Mesenchymal stem cell (in vitro differentiated cells and primary cell): ENCODE data around the gene PNKD.

ENCODE experiments used
- DNase-seq: peaks from one replicate; pipeline ENCODE4 v3.0.0-alpha.2; 2013
- H2AFZ ChIP-seq: one replicate; pipeline ENCODE4 v1.6.1; 2013; ENCODE audit warnings: low read depth, mild to moderate bottlenecking, control low read depth, inconsistent platforms, low read length, moderate library complexity
- H2AK5ac ChIP-seq: 2 replicates; pipeline ENCODE4 v1.6.1; 2013; ENCODE audit warnings: low read length, moderate library complexity, mild to moderate bottlenecking, inconsistent platforms; ENCODE audit not compliant: severe bottlenecking
- H2BK120ac ChIP-seq: one replicate; pipeline ENCODE4 v1.6.1; 2013; ENCODE audit warnings: low read depth, mild to moderate bottlenecking, inconsistent platforms, low read length, moderate library complexity
- H2BK12ac ChIP-seq, 2 experiments: one replicate each; pipeline ENCODE4 v1.6.1; 2013; ENCODE audit warnings: inconsistent platforms in 2 of 2, low read length in 2 of 2, mild to moderate bottlenecking in 2 of 2, moderate library complexity in 2 of 2, control low read depth in 1 of 2
- H2BK15ac ChIP-seq: one replicate; pipeline ENCODE4 v1.6.1; 2013; ENCODE audit warnings: mild to moderate bottlenecking, low read depth, inconsistent platforms; ENCODE audit not compliant: poor library complexity, severe bottlenecking
- H2BK5ac ChIP-seq: 2 replicates; pipeline ENCODE4 v1.6.1; 2013; ENCODE audit warnings: low read depth, mild to moderate bottlenecking, low read length, control low read depth, inconsistent platforms; ENCODE audit not compliant: poor library complexity, severe bottlenecking
- H3K14ac ChIP-seq, 2 experiments: one replicate each; pipeline ENCODE4 v1.6.1; 2013; ENCODE audit warnings: inconsistent platforms in 2 of 2, low read length in 2 of 2, control low read depth in 1 of 2, mild to moderate bottlenecking in 1 of 2, moderate library complexity in 1 of 2
- H3K18ac ChIP-seq, 2 experiments: one replicate each; pipeline ENCODE4 v1.6.1; 2013; ENCODE audit warnings: inconsistent platforms in 2 of 2, low read length in 2 of 2, control low read depth in 1 of 2, low read depth in 1 of 2, mild to moderate bottlenecking in 1 of 2
- H3K23ac ChIP-seq, 2 experiments: one replicate each; pipeline ENCODE4 v1.6.1; 2013; ENCODE audit warnings: inconsistent platforms in 2 of 2, low read length in 2 of 2, mild to moderate bottlenecking in 2 of 2, moderate library complexity in 2 of 2, control low read depth in 1 of 2
- H3K27ac ChIP-seq: 2 replicates; pipeline ENCODE4 v1.5.1; 2013; ENCODE audit warnings: mild to moderate bottlenecking, moderate library complexity, low read length, control low read depth, inconsistent platforms; ENCODE audit not compliant: poor library complexity, severe bottlenecking
- H3K27me3 ChIP-seq, 2 experiments: 2 replicates each; pipeline versions ENCODE4 v1.6.1 to v1.7.0; 2013; ENCODE audit warnings: low read length in 2 of 2, mild to moderate bottlenecking in 2 of 2, moderate library complexity in 2 of 2, control low read depth in 1 of 2, inconsistent platforms in 1 of 2; ENCODE audit not compliant: control insufficient read depth in 1 of 2, insufficient read depth in 1 of 2
- H3K36me3 ChIP-seq, 2 experiments: 2 replicates each; pipeline versions ENCODE4 v1.6.1 to v1.7.0; 2013; ENCODE audit warnings: low read length in 2 of 2, control low read depth in 1 of 2, inconsistent platforms in 1 of 2, low read depth in 1 of 2, mild to moderate bottlenecking in 1 of 2; ENCODE audit not compliant: insufficient read depth in 2 of 2, control insufficient read depth in 1 of 2
- H3K4ac ChIP-seq, 2 experiments: one replicate each; pipeline ENCODE4 v1.6.1; 2013; ENCODE audit warnings: inconsistent platforms in 2 of 2, low read length in 2 of 2, mild to moderate bottlenecking in 2 of 2, moderate library complexity in 2 of 2, control low read depth in 1 of 2, low read depth in 1 of 2
- H3K4me1 ChIP-seq: 2 replicates; pipeline ENCODE4 v1.6.1; 2013; ENCODE audit warnings: low read depth, low read length, control low read depth; ENCODE audit not compliant: control insufficient read depth, insufficient read depth
- H3K4me2 ChIP-seq: 2 replicates; pipeline ENCODE4 v1.6.1; 2013; ENCODE audit warnings: low read length, mild to moderate bottlenecking, inconsistent platforms; ENCODE audit not compliant: poor library complexity, severe bottlenecking
- H3K4me3 ChIP-seq, 2 experiments: 2 replicates each; pipeline versions ENCODE4 v1.5.1 to v1.7.0; 2013; ENCODE audit warnings: low read length in 2 of 2, mild to moderate bottlenecking in 2 of 2, control low read depth in 1 of 2, low read depth in 1 of 2; ENCODE audit not compliant: insufficient read depth in 1 of 2
- H3K79me1 ChIP-seq: replicated peaks from 2 replicates; pipeline ENCODE4 v1.6.1; 2013; ENCODE audit warnings: mild to moderate bottlenecking, control low read depth, low read length, inconsistent platforms; ENCODE audit not compliant: poor library complexity, severe bottlenecking
- H3K9ac ChIP-seq: 2 replicates; pipeline ENCODE4 v1.7.0; 2013; ENCODE audit warnings: mild to moderate bottlenecking, low read length, moderate library complexity
- H3K9me3 ChIP-seq: 2 replicates; pipeline ENCODE4 v1.7.0; 2013; ENCODE audit warnings: mild to moderate bottlenecking, low read length; ENCODE audit not compliant: control insufficient read depth
- H4K8ac ChIP-seq: one replicate; pipeline ENCODE4 v1.6.1; 2013; ENCODE audit warnings: inconsistent platforms, mild to moderate bottlenecking, low read length, moderate library complexity
- H4K91ac ChIP-seq: one replicate; pipeline ENCODE4 v1.6.1; 2013; ENCODE audit warnings: mild to moderate bottlenecking, low read length, inconsistent platforms
- WGBS: methylation state at CpG from one replicate; pipeline ENCODE4 v1.1.7; 2013; ENCODE audit warnings: mixed read lengths; 5-methylcytosine and 5-hydroxymethylcytosine counted together

PNKD gene

DNA sequence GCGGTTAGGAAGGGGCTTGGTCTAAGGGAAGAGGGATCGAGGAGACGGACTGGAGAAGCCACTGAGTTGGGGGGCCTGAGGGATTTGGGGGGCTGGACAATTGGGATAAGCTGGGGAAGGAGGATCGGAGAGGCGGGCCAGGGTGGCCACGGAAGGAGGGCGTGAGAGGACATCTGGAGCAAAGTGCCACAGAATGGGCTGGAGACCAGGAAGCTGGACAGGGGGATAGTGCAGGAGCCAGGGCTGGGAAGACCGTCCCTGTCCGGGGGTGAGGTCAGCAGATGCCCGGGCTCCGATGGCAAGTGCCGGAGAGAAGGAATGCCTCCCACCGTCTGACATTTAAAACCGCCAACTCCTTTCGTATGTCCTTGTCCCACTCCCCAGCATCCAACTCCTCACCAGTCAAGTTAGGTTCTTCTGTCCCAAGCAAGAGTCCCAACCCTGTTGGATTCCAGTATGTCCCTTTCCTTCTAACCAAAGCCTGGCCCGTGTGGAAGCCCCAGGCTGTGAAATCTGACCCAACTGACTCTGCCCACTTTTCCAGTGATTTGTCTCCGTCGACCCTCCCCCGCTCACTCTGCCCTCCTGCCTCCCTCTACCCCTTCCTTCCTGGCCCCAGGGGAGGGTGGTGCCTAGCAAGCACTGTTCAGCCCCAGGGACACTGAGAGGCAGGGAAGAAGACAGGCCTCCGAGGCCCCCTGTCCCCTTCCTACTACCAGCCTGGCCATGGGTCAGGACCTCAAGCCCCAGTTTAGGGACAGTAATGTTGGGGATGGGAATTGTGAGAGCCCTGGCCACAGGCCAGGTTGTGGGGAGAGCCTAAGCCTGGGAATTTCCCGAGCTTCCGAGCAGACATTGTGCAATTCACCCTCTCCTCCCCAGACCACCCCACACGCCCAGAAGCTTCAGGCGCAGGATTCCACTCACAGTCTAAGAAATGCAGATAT is 53.5 kb downstream of the PNKD start:
- peak overlapping the region; percentile 6 for H2AFZ ChIP-seq
- H3K4me2 ChIP-seq: peak overlapping the region; percentile 96
- H3K27ac ChIP-seq: peak overlapping the region; percentile 86
- peak; percentile 91 for DNase-seq
- H4K91ac ChIP-seq: peak overlapping the region; percentile 95
- H2BK120ac ChIP-seq: peak overlapping the region; percentile 68
- H3K36me3 ChIP-seq: peaks cover 0 to 3% of the 10 kb centered on the region in 2 experiments
- H3K9ac ChIP-seq: peak overlapping the region; percentile 63
- H3K27me3 ChIP-seq: peaks cover 0 to 13% of the 10 kb centered on the region in 2 experiments
- H2AK5ac ChIP-seq: peak overlapping the region; percentile 14
- peak overlapping the region; percentile 68 to 77 for H3K4ac ChIP-seq
- peak overlapping the region; percentile 78 to 79 for H3K4me3 ChIP-seq
- H4K8ac ChIP-seq: peak overlapping the region; percentile 83
- H3K4me1 ChIP-seq: peaks cover 17% of the 10 kb centered on the region
- no peaks in the 10 kb centered on the region for H3K9me3 ChIP-seq
- H3K79me1 ChIP-seq: peaks cover 9% of the 10 kb centered on the region
- H2BK15ac ChIP-seq: peak overlapping the region; percentile 80
- under 1% methylated on average over 19 of the region's 24 CpGs for WGBS
- peak overlapping the region in 1 of 2 experiments; percentile 89 for H3K14ac ChIP-seq
- peak overlapping the region; percentile 81 for H2BK5ac ChIP-seq
- peak overlapping the region; percentile 57 to 97 for H2BK12ac ChIP-seq
- peak overlapping the region in 1 of 2 experiments; percentile 86 for H3K23ac ChIP-seq
- peak overlapping the region; percentile 91 to 97 for H3K18ac ChIP-seq

DNA sequence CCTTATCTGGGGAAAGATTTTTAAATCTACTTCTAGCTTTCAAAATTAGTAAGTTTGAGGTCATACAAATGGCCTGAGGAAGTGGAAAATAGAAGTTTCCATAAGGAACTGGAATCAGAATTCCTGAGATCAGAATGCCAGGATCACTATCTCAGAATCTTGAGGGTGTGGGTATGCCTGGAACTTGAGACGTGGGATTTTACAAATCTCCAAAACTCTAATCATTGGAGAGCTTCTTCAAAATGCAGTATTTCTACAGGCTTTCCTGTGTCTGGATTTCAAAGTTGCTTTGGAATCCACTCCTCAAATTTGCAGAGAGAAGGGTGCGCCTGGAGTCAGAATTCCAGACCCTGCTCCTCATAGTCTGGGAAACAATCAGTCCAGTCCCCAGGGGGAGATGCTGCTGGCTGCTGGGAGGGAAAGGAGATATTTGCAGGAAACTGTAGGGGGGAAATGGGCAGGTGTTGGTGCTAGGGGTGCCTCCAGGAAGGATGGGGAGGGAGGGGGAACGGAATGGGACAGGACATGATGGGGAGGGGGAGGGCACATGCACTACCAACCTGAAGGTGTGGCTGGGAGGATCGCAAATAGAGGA is 55.3 kb downstream of the PNKD start:
- Histone ChIP-seq H3K9me3 (no peaks in the 10 kb centered on the region), H3K9ac (no peak overlapping the region), H2BK15ac (peak overlapping the region; percentile 68), H3K27me3 (peaks cover 0 to 18% of the 10 kb centered on the region in 2 experiments), H2BK120ac (no peak overlapping the region), H3K4me3 (no peak overlapping the region), H4K91ac (no peak overlapping the region), H3K14ac (no peak overlapping the region), H3K18ac (no peak overlapping the region), H3K36me3 (peaks cover 0 to 3% of the 10 kb centered on the region in 2 experiments), H4K8ac (no peak overlapping the region), H2BK12ac (no peak overlapping the region), H3K23ac (no peak overlapping the region), H3K4ac (peak overlapping the region in 1 of 2 experiments; percentile 51), H3K4me1 (peaks cover 24% of the 10 kb centered on the region), H2AFZ (no peak overlapping the region), H3K79me1 (peaks cover 13% of the 10 kb centered on the region), H3K27ac (no peak overlapping the region), H3K4me2 (no peak overlapping the region), H2AK5ac (no peak overlapping the region), H2BK5ac (no peak overlapping the region)
- no peak for DNase-seq
- WGBS: 77% methylated on average over 3 of the region's 4 CpGs

DNA sequence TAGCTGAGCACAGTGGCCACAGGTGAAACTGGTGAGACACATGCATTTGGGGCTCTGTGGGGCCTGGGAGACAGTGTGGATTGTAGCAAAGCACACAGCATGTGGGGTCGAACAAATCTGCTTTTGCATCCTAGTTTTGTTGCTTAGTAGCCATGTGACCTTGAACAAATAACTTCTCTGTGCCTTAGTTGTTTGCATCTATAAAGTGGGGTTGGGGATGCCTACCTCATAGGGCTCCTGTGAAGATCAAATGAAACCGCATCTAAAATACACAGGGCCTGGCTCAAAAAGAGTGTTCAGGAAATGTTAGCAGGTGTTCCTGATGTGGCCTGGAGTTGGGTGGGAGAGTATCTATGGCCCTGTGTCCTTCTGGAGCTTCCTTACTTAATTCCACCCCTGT is 56.0 kb downstream of the PNKD start:
- 97% methylated on average over 2 of the region's 2 CpGs for WGBS
- H3K18ac ChIP-seq: no peak overlapping the region

More for the DNA sequence above, 56.0 kb downstream of the PNKD start:
- Histone ChIP-seq H2AFZ (no peak overlapping the region), H3K27me3 (peaks cover 0 to 18% of the 10 kb centered on the region in 2 experiments), H3K36me3 (peaks cover 0 to 3% of the 10 kb centered on the region in 2 experiments), H2BK15ac (no peak overlapping the region), H2BK120ac (no peak overlapping the region), H3K4me2 (no peak overlapping the region), H2BK5ac (no peak overlapping the region), H3K4me1 (peaks cover 24% of the 10 kb centered on the region), H3K9ac (no peak overlapping the region), H4K91ac (no peak overlapping the region), H3K79me1 (peaks cover 13% of the 10 kb centered on the region), H3K14ac (no peak overlapping the region), H3K27ac (no peak overlapping the region), H3K4me3 (no peak overlapping the region), H3K4ac (no peak overlapping the region), H3K9me3 (no peaks in the 10 kb centered on the region), H3K23ac (no peak overlapping the region), H4K8ac (no peak overlapping the region), H2AK5ac (no peak overlapping the region), H2BK12ac (no peak overlapping the region)
- no peak for DNase-seq
